ENCODE data around the gene FAM89A. TPM values are rescaled to one million over a fixed set of nuclear protein-coding genes. Genes with fewer than 3 reads are reported as not detected.

FAM89A gene
- total RNA-seq, 1 donor: 10.9 TPM

- H3K79me2 ChIP-seq (ENCODE audit: insufficient read depth, low read length): peaks cover 54% of the 10 kb centered on the region
These were observed 62.1 kb downstream of the FAM89A start for GRCh38 chr1:230977761-230978490.

GRCh38 chr1:230976825-230977747 lies 63.0 kb downstream of the FAM89A start:
- Histone ChIP-seq H3K36me3 (ENCODE audit: insufficient read depth, low read length) (peaks cover 4% of the 10 kb centered on the region), H3K27me3 (ENCODE audit: insufficient read depth, low read length) (no peaks in the 10 kb centered on the region), H3K9me3 (ENCODE audit: low read depth, low read length) (no peaks in the 10 kb centered on the region), H3K4me1 (ENCODE audit: insufficient read depth, low read length) (peaks cover 20% of the 10 kb centered on the region), H3K4me2 (ENCODE audit: insufficient read depth, low read length) (peak overlapping the region; percentile 82), H3K4me3 (ENCODE audit: insufficient read depth, low read length) (peak overlapping the region; percentile 97), H3K27ac (ENCODE audit: low read depth, low read length) (no peak overlapping the region), H4K20me1 (ENCODE audit: insufficient read depth, low read length) (no peaks in the 10 kb centered on the region), H3K79me2 (ENCODE audit: insufficient read depth, low read length) (peaks cover 54% of the 10 kb centered on the region), H2AFZ (ENCODE audit: low read length) (peak overlapping the region; percentile 53)
- no peak for TF ChIP-seq CTCF (IDR thresholded peaks at IDR 0.05; ENCODE audit: extremely low read depth, low read depth, low read length)
- no peak for DNase-seq (ENCODE audit: insufficient read length, low spot score, missing footprints)

More at GRCh38 chr1:230977761-230978490, 62.1 kb downstream of the FAM89A start:
- Histone ChIP-seq H3K4me3 (ENCODE audit: insufficient read depth, low read length) (peak overlapping the region; percentile 97), H3K4me1 (ENCODE audit: insufficient read depth, low read length) (peaks cover 22% of the 10 kb centered on the region), H3K27ac (ENCODE audit: low read depth, low read length) (no peak overlapping the region), H3K9me3 (ENCODE audit: low read depth, low read length) (no peaks in the 10 kb centered on the region), H3K27me3 (ENCODE audit: insufficient read depth, low read length) (no peaks in the 10 kb centered on the region), H2AFZ (ENCODE audit: low read length) (peak overlapping the region; percentile 53), H3K4me2 (ENCODE audit: insufficient read depth, low read length) (peak overlapping the region; percentile 82), H4K20me1 (ENCODE audit: insufficient read depth, low read length) (no peaks in the 10 kb centered on the region), H3K36me3 (ENCODE audit: insufficient read depth, low read length) (peaks cover 4% of the 10 kb centered on the region)
- TF ChIP-seq CTCF (IDR thresholded peaks at IDR 0.05; ENCODE audit: extremely low read depth, low read depth, low read length): no peak
- peak; percentile 85 for DNase-seq (ENCODE audit: insufficient read length, low spot score, missing footprints)

GRCh38 chr1:230976360-230976759 lies 63.7 kb downstream of the FAM89A start:
- H2AFZ ChIP-seq (ENCODE audit: low read length): no peak overlapping the region
- H3K4me2 ChIP-seq (ENCODE audit: insufficient read depth, low read length): no peak overlapping the region
- peaks cover 53% of the 10 kb centered on the region for H3K79me2 ChIP-seq (ENCODE audit: insufficient read depth, low read length)
- no peak overlapping the region for H3K4me3 ChIP-seq (ENCODE audit: insufficient read depth, low read length)
- no peaks in the 10 kb centered on the region for H3K27me3 ChIP-seq (ENCODE audit: insufficient read depth, low read length)
- peaks cover 24% of the 10 kb centered on the region for H3K4me1 ChIP-seq (ENCODE audit: insufficient read depth, low read length)
- no peak for DNase-seq (ENCODE audit: insufficient read length, low spot score, missing footprints)
- H3K27ac ChIP-seq (ENCODE audit: low read depth, low read length): no peak overlapping the region
- H4K20me1 ChIP-seq (ENCODE audit: insufficient read depth, low read length): no peaks in the 10 kb centered on the region
- no peaks in the 10 kb centered on the region for H3K9me3 ChIP-seq (ENCODE audit: low read depth, low read length)
- no peak for TF ChIP-seq CTCF (IDR thresholded peaks at IDR 0.05; ENCODE audit: extremely low read depth, low read depth, low read length)
- peaks cover 4% of the 10 kb centered on the region for H3K36me3 ChIP-seq (ENCODE audit: insufficient read depth, low read length)

- no peak overlapping the region for H2AFZ ChIP-seq (ENCODE audit: low read length)
- H3K27me3 ChIP-seq (ENCODE audit: insufficient read depth, low read length): no peaks in the 10 kb centered on the region
- H3K4me1 ChIP-seq (ENCODE audit: insufficient read depth, low read length): peaks cover 24% of the 10 kb centered on the region
- H3K4me2 ChIP-seq (ENCODE audit: insufficient read depth, low read length): no peak overlapping the region
- no peaks in the 10 kb centered on the region for H4K20me1 ChIP-seq (ENCODE audit: insufficient read depth, low read length)
- no peak overlapping the region for H3K27ac ChIP-seq (ENCODE audit: low read depth, low read length)
- peaks cover 46% of the 10 kb centered on the region for H3K79me2 ChIP-seq (ENCODE audit: insufficient read depth, low read length)
- TF ChIP-seq CTCF (IDR thresholded peaks at IDR 0.05; ENCODE audit: extremely low read depth, low read depth, low read length): no peak
- H3K36me3 ChIP-seq (ENCODE audit: insufficient read depth, low read length): peaks cover 4% of the 10 kb centered on the region
- DNase-seq (ENCODE audit: insufficient read length, low spot score, missing footprints): no peak
- H3K4me3 ChIP-seq (ENCODE audit: insufficient read depth, low read length): no peak overlapping the region
- H3K9me3 ChIP-seq (ENCODE audit: low read depth, low read length): no peaks in the 10 kb centered on the region
These were observed 64.4 kb downstream of the FAM89A start for GRCh38 chr1:230975636-230976035.
